Gastroesophageal sphincter (tissue), 3 donors: ENCODE results near the gene ANKS1B.

Experiments used
- EP300 ChIP-seq: sonication (generic); formaldehyde crosslinking; IDR thresholded peaks from one replicate; pipeline ENCODE4 v1.6.1; 2017; ENCODE audit warnings: antibody characterized with exemption, mild to moderate bottlenecking
- POLR2A ChIP-seq, 2 donors: fragments of 450-650 bp; IDR thresholded peaks; one replicate each; pipeline ENCODE4 v1.6.1; 2017; ENCODE audit warnings: antibody characterized with exemption in 2 of 2, mild to moderate bottlenecking in 2 of 2, moderate library complexity in 1 of 2
- POLR2AphosphoS5 ChIP-seq: sonication (generic); formaldehyde crosslinking; IDR thresholded peaks from one replicate; pipeline ENCODE4 v1.6.1; 2017; ENCODE audit warnings: antibody characterized with exemption
- TF ChIP-seq, protein P1 (sequence below), 4 experiments: fragments of 200-600 bp in 2 of 4; fragments of 450-650 bp in 2 of 4; sonication (generic) in 1 of 4; IDR thresholded peaks; one replicate each; pipeline ENCODE4 v1.5.1; 2017 to 2019; ENCODE audit warnings: antibody characterized with exemption in 4 of 4, mild to moderate bottlenecking in 2 of 4, moderate library complexity in 2 of 4

DNA sequence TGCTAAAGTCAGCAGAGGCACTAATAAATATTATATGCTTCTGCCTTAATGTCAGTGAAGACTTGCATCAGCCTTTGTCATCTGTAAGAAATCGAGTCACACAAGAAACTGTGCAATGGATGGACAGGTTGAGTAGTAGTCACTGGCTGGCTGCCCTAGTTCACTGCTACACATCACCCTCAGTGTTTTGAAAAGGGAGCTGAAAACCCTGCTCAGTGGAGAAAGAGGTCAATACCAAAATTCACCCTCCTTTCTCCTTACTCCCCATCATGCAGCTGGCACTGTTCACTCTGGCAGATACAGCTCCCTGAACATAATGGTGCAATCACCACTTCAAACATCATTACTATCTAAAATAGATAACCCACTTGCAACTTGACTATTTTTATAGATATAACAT, 6.6 kb downstream of the ANKS1B start:
- no peak for TF ChIP-seq POLR2AphosphoS5
- TF ChIP-seq, protein P1, sequence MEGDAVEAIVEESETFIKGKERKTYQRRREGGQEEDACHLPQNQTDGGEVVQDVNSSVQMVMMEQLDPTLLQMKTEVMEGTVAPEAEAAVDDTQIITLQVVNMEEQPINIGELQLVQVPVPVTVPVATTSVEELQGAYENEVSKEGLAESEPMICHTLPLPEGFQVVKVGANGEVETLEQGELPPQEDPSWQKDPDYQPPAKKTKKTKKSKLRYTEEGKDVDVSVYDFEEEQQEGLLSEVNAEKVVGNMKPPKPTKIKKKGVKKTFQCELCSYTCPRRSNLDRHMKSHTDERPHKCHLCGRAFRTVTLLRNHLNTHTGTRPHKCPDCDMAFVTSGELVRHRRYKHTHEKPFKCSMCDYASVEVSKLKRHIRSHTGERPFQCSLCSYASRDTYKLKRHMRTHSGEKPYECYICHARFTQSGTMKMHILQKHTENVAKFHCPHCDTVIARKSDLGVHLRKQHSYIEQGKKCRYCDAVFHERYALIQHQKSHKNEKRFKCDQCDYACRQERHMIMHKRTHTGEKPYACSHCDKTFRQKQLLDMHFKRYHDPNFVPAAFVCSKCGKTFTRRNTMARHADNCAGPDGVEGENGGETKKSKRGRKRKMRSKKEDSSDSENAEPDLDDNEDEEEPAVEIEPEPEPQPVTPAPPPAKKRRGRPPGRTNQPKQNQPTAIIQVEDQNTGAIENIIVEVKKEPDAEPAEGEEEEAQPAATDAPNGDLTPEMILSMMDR (IDR thresholded peaks at IDR 0.05): no peak
- no peak for TF ChIP-seq POLR2A (IDR thresholded peaks at IDR 0.05)
- no peak for TF ChIP-seq EP300
